ENCODE measurements around the gene MBNL1. TPM values are rescaled to one million over a fixed set of nuclear protein-coding genes. Genes with fewer than 3 reads are reported as not detected.

MBNL1 gene
- total RNA-seq, 1 experiment from 2014 or later = 117 TPM

DNA sequence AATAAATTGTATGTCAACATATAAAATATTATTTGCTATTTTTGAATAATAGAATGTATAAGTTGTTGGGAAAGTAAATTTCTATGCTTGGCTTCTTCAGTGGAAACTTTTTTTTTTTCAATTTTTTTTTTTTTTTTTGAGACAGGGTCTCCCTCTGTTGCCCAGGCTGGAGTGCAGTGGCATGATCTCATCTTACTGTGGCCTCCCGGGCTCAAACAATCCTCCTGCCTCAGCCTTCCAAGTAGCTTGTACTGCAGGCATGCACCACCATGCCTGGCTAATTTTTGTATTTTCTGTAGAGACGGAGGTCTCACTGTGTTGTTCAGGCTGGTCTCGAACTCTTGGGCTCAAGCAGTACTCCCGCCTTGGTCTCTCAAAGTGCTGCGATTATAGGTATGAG is 16.8 kb downstream of the MBNL1 start:
- POLR2A ChIA-PET (ENCODE audit: low non-redundant PET) = no interaction called here
- no peaks in the 10 kb centered on the region for H3K36me3 ChIP-seq (ENCODE audit: insufficient read depth, low read length, poor library complexity, severe bottlenecking)

DNA sequence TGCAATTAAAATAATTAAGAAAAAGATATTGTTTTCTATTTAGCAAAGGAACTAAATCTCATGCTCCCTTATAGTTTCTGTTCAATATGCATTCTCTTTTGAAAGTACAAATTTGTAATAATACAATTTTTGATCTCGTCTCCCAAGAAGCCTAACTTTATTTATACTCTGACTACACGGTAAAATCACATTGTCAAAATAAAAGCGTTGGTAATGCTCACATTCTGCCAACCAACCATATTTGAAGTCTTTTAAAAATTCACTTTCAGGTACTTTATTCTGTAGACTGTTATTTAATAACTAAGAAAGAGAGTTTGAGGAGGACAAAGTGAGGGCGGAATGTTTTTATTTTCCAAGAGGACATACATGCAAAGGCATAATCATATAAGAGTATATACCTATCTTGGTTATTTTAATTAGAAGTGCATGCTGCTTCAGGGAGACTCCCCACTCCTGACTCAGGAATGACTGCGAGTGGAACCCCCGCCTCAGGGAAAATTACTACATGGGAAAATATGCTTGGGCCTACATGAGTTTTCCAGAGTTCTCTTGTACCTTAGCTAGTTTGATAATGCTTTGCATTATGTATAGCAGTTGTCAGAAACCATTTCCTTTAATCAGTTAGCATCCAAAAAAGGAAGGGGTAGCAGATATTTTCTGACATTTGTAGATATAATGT is 19.3 kb downstream of the MBNL1 start:
- DNase-seq (ENCODE audit: low spot score) = no peak
- ChIA-PET CTCF (no interaction called here), POLR2A (ENCODE audit: low non-redundant PET) (no interaction called here)
- no peak for TF ChIP-seq EZH2 (IDR thresholded peaks at IDR 0.05; ENCODE audit: borderline replicate concordance, low read depth, low read length, poor library complexity, severe bottlenecking)
- TF ChIP-seq, protein P1, sequence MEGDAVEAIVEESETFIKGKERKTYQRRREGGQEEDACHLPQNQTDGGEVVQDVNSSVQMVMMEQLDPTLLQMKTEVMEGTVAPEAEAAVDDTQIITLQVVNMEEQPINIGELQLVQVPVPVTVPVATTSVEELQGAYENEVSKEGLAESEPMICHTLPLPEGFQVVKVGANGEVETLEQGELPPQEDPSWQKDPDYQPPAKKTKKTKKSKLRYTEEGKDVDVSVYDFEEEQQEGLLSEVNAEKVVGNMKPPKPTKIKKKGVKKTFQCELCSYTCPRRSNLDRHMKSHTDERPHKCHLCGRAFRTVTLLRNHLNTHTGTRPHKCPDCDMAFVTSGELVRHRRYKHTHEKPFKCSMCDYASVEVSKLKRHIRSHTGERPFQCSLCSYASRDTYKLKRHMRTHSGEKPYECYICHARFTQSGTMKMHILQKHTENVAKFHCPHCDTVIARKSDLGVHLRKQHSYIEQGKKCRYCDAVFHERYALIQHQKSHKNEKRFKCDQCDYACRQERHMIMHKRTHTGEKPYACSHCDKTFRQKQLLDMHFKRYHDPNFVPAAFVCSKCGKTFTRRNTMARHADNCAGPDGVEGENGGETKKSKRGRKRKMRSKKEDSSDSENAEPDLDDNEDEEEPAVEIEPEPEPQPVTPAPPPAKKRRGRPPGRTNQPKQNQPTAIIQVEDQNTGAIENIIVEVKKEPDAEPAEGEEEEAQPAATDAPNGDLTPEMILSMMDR (conservative IDR thresholded peaks at IDR 0.05; ENCODE audit: low read depth, low read length) = no peak
- Histone ChIP-seq H3K27ac (ENCODE audit: low read depth, low read length, poor library complexity, severe bottlenecking) (no peak overlapping the region), H3K27me3 (replicated peaks; ENCODE audit: insufficient read depth, low read depth, low read length, poor library complexity) (no peaks in the 10 kb centered on the region), H3K4me1 (ENCODE audit: insufficient read depth, low read length, poor library complexity, severe bottlenecking) (peaks cover 11% of the 10 kb centered on the region), H3K4me3 (ENCODE audit: low read depth, low read length, poor library complexity, severe bottlenecking) (no peak overlapping the region), H3K9me3 (ENCODE audit: low read depth, low read length, poor library complexity, severe bottlenecking) (no peaks in the 10 kb centered on the region), H3K36me3 (ENCODE audit: insufficient read depth, low read length, poor library complexity, severe bottlenecking) (no peaks in the 10 kb centered on the region)
- intact Hi-C loops (cut with micrococcal nuclease; ENCODE audit: unreplicated experiment) = no loop called here
- BruUV-seq (replicated peaks) = no TSS peak

More for the DNA sequence above, 16.8 kb downstream of the MBNL1 start:
- H3K27ac ChIP-seq (ENCODE audit: low read depth, low read length, poor library complexity, severe bottlenecking) = no peak overlapping the region
- H3K27me3 ChIP-seq (replicated peaks; ENCODE audit: insufficient read depth, low read depth, low read length, poor library complexity) = no peaks in the 10 kb centered on the region
- no peaks in the 10 kb centered on the region for H3K9me3 ChIP-seq (ENCODE audit: low read depth, low read length, poor library complexity, severe bottlenecking)
- no peak for DNase-seq (ENCODE audit: low spot score)
- H3K4me3 ChIP-seq (ENCODE audit: low read depth, low read length, poor library complexity, severe bottlenecking) = no peak overlapping the region
- peaks cover 20% of the 10 kb centered on the region for H3K4me1 ChIP-seq (ENCODE audit: insufficient read depth, low read length, poor library complexity, severe bottlenecking)
- intact Hi-C loops (cut with micrococcal nuclease; ENCODE audit: unreplicated experiment) = no loop called here
- TF ChIP-seq EZH2 (IDR thresholded peaks at IDR 0.05; ENCODE audit: borderline replicate concordance, low read depth, low read length, poor library complexity, severe bottlenecking) = no peak
- TF ChIP-seq, protein P1 (conservative IDR thresholded peaks at IDR 0.05; ENCODE audit: low read depth, low read length) = no peak
- CTCF ChIA-PET = no interaction called here
- no TSS peak for BruUV-seq (replicated peaks)

DNA sequence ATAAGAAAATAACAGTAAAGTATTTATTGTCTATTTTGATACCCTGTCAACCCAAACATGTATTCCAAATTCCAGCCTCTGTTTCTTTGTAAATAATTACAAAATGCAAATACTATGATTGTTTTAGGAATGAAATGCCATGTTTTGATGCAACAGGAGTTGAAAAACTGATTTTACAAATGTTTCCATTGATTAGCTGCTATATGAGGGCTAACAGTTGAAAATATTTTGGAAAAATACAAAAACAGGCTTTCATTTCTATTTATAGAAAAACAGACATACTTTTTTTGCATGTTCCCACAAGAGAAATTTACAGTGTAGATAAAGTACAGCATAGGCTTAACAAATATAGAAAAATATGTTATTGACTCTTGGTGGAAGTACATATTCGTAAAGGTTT is 20.0 kb downstream of the MBNL1 start:
- TF ChIP-seq EZH2 (IDR thresholded peaks at IDR 0.05; ENCODE audit: borderline replicate concordance, low read depth, low read length, poor library complexity, severe bottlenecking) = no peak
- TF ChIP-seq, protein P1 (conservative IDR thresholded peaks at IDR 0.05; ENCODE audit: low read depth, low read length) = no peak
- H3K4me1 ChIP-seq (ENCODE audit: insufficient read depth, low read length, poor library complexity, severe bottlenecking) = peaks cover 9% of the 10 kb centered on the region
- no peaks in the 10 kb centered on the region for H3K9me3 ChIP-seq (ENCODE audit: low read depth, low read length, poor library complexity, severe bottlenecking)
- DNase-seq (ENCODE audit: low spot score) = no peak
- no peaks in the 10 kb centered on the region for H3K27me3 ChIP-seq (replicated peaks; ENCODE audit: insufficient read depth, low read depth, low read length, poor library complexity)
- H3K27ac ChIP-seq (ENCODE audit: low read depth, low read length, poor library complexity, severe bottlenecking) = no peak overlapping the region
- no peak overlapping the region for H3K4me3 ChIP-seq (ENCODE audit: low read depth, low read length, poor library complexity, severe bottlenecking)
- ChIA-PET POLR2A (ENCODE audit: low non-redundant PET) (no interaction called here), CTCF (no interaction called here)
- BruUV-seq (replicated peaks) = no TSS peak
- intact Hi-C loops (cut with micrococcal nuclease; ENCODE audit: unreplicated experiment) = no loop called here
- no peaks in the 10 kb centered on the region for H3K36me3 ChIP-seq (ENCODE audit: insufficient read depth, low read length, poor library complexity, severe bottlenecking)
